ENCODE measurements around the gene ZDHHC12.

ZDHHC12 gene

GRCh38 chr9:128729766-128730517, 6.0 kb upstream of the ZDHHC12 start:
- no peak for FAIRE-seq

GRCh38 chr9:128729302-128729701, 5.4 kb upstream of the ZDHHC12 start:
- FAIRE-seq: no peak

- no peak for FAIRE-seq
Observed at GRCh38 chr9:128728298-128728697, 4.4 kb upstream of the ZDHHC12 start.

- FAIRE-seq: no peak
Observed at GRCh38 chr9:128727640-128728248, 3.8 kb upstream of the ZDHHC12 start.

GRCh38 chr9:128724744-128725211, 851 bp upstream of the ZDHHC12 start:
- FAIRE-seq: no peak

GRCh38 chr9:128723352-128723865, 518 bp downstream of the ZDHHC12 start:
- FAIRE-seq: no peak

GRCh38 chr9:128722380-128723351, 1.3 kb downstream of the ZDHHC12 start:
- no peak for FAIRE-seq

- no peak for FAIRE-seq
Observed at GRCh38 chr9:128721487-128722010, 2.4 kb downstream of the ZDHHC12 start.

GRCh38 chr9:128720841-128721486, 3.0 kb downstream of the ZDHHC12 start:
- FAIRE-seq: no peak

- FAIRE-seq: no peak
Observed at GRCh38 chr9:128719919-128720605, 3.9 kb downstream of the ZDHHC12 start.

GRCh38 chr9:128718475-128718874, 5.5 kb downstream of the ZDHHC12 start:
- no peak for FAIRE-seq

- no peak for FAIRE-seq
Observed at GRCh38 chr9:128718047-128718446, 5.9 kb downstream of the ZDHHC12 start.

GRCh38 chr9:128716581-128717254, 7.2 kb downstream of the ZDHHC12 start:
- FAIRE-seq: no peak

- FAIRE-seq: no peak
Observed at GRCh38 chr9:128715436-128715750, 8.5 kb downstream of the ZDHHC12 start.

- FAIRE-seq: no peak
Observed at GRCh38 chr9:128714586-128715435, 9.1 kb downstream of the ZDHHC12 start.

- FAIRE-seq: no peak
Observed at GRCh38 chr9:128713941-128714573, 9.9 kb downstream of the ZDHHC12 start.

- no peak for FAIRE-seq
Observed at GRCh38 chr9:128713411-128713780, 10.5 kb downstream of the ZDHHC12 start.

GRCh38 chr9:128712451-128713410, 11.2 kb downstream of the ZDHHC12 start:
- no peak for FAIRE-seq

All from colon (tissue), 2 donors.